CD4-positive, alpha-beta T cell treated with Interleukin-15 for 1 hour (primary cell): ENCODE results near the gene ZBTB49.
"Not testable (repeated sequence)": the region's sequence is repeated elsewhere in the genome, so short reads cannot be mapped to it uniquely, and the experiment has no call there.

Experiments
- DNase-seq: peaks from one replicate; pipeline ENCODE4 v3.0.0-alpha.2; 2020

Gene ZBTB49, protein sequence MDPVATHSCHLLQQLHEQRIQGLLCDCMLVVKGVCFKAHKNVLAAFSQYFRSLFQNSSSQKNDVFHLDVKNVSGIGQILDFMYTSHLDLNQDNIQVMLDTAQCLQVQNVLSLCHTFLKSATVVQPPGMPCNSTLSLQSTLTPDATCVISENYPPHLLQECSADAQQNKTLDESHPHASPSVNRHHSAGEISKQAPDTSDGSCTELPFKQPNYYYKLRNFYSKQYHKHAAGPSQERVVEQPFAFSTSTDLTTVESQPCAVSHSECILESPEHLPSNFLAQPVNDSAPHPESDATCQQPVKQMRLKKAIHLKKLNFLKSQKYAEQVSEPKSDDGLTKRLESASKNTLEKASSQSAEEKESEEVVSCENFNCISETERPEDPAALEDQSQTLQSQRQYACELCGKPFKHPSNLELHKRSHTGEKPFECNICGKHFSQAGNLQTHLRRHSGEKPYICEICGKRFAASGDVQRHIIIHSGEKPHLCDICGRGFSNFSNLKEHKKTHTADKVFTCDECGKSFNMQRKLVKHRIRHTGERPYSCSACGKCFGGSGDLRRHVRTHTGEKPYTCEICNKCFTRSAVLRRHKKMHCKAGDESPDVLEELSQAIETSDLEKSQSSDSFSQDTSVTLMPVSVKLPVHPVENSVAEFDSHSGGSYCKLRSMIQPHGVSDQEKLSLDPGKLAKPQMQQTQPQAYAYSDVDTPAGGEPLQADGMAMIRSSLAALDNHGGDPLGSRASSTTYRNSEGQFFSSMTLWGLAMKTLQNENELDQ

DNA sequence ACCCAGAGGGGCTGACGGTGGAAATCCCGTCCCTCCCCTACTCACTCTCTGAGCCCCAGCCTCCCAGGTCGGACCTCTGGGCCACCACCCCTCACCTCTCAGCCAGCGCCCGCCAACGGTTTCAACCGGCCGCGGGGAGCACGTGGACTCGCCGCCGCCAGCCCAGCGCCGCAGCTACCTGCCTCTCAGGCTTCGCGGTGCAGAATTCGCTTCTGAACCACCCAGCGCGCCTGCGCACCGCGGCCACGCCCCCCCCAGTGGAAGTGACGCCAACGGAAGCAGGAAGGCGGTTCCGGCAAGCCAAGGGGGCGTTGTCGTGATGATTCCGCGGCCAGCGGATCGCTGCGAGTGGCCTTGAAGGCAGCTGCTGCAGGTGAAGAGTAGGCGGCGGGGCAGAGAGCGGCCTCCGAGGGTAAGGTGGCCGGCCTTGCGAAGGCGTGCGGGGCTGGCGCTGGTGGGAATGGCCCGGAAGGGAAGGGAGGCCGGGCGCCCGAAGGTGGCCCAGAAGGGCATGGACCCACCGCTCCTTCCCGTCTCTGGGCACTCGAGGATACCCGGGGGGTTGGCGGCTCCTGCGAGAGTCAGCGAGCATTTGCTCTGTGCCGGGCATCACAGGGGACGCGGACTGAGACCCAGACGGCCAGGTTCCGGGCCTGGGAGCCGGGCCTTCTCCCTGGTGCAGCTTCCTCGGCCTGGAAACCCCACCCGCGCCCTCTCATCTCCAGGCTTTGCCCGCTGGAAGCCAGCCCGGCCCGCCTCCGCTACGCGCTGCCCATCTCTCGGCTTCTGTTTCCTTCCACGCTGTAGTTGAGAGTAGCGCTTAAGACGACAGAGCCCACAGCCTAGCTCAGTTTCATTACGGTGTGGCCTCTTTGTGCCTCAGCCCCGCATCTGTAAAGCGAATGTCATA lies at the start of gene ZBTB49, which contains the start of gene LYAR:
Gene ZBTB49, plus strand, starts transcription at position 311 of the 910 bp plus-strand sequence. CDS start 9,695 bp downstream, outside the sequence.
Gene LYAR, minus strand, starts transcription at position 214 of the 910 bp plus-strand sequence. CDS start 6,412 bp downstream, outside the sequence.
- DNase-seq: peak; percentile 94

DNA sequence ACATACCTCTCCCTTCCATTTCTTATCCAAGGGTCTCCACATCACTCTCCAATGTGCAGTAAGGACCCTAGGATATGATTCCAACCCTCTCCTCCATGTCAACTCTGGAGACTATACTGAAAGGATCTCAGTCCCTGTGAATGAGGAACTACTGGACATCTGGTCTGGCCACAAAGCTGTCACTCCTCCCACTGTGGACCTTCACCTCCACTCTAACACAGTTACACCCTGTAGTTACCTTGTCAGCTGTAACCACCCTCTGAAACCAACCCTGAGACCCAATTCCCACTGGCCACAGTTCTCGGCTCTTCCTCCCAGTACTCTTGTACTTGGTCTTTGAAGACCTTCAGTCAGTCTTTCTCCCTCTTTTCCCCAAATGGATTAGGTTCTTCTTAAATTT lies 44.9 kb upstream of the ZBTB49 start:
- DNase-seq: no peak

DNA sequence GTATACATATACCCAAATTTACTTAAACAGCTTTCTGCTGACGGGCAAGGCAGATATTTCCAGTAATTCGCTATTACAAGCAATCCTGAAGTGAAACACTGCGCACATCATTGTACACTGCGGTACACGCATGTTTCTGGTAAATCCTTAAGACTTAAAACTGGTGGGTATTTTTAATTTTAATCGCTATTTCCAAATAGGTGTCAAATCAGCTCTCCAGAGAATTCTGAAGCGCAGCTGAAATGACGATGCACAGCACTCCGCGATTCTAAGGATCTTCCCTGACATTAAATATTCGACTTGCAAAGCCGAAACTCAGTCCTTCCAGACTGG lies 42.4 kb upstream of the ZBTB49 start:
- DNase-seq: no peak

DNA sequence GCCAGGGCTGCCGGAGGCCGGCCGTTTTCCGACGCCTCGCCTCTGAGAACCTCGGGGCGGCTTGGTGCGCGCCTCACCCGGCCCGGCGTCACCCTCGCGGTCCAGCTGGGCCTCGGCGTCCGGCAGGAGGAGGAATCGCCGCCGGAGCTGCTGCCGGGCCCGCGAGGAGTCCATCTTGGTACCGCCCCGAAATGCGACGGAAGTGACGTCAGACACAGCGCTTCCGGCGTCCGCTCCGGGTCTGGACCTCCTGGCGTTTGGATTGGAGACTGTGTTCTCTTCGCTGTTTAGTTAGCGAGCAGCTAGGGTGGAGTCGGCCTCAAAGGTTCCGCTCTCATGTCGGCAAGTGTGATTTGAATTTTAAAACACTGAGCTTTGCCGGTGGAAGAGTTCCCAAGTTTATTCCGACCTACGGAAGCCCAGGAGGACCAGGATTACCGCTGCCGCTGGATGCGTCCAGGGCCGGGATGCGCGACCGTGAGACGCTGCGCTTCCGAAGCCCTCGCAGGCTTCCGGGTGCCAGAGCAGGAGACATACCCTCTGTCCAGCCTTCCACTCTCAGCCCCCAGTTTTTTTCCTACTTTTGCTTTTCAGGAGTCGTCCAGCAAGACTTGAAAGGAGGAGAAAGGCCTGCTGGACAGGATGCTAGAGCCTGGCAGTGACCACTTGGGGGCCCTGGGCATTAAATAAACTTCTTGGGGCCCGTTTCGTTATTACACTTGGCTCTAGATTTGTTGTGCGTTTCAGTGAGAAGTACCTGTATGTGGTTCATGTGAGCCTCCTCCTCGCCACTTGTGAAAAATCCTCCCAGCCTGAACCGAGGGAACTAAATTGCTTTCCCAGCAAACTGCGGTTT lies 41.8 kb upstream of the ZBTB49 start, which contains the start of gene TMEM128:
Gene TMEM128, minus strand, starts transcription at position 195 of the 856 bp plus-strand sequence. Its CDS starts 21 bp downstream, at position 174.
- DNase-seq: peak; percentile 92

DNA sequence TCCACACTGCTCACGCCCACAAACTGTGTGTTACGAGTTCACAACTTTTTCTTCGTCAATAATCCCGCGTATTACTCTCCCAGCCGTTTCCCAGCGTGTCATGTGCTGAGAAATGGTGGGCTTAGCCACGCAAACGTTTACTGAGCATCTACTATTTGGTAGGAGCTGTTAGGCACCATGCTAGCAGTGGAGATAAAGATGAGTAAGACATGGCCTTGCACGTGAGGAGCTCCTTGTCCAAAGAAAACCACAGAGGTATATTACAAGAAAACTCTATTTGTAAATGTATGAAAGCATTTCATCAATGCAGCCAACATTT lies 41.2 kb upstream of the ZBTB49 start:
- no peak for DNase-seq

DNA sequence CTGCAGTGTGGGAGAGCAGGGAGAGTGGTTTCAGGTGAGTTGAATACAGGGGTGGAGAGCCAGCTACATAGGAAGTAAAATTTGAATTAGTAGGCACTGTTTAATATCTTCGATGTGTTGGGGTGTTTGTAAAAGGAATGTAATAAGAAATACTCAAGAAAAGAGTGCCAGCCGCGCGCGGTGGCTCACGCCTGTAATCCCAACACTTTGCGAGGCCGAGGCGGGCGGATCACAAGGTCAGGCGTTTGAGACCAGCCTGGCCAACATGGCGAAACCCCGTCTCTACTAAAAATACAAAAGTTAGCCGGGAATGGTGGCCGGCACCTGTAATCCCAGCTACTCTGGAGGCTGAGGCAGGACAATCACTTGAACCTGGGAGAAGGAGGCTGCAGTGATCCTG lies 40.7 kb upstream of the ZBTB49 start:
- not testable (repeated sequence) for DNase-seq

DNA sequence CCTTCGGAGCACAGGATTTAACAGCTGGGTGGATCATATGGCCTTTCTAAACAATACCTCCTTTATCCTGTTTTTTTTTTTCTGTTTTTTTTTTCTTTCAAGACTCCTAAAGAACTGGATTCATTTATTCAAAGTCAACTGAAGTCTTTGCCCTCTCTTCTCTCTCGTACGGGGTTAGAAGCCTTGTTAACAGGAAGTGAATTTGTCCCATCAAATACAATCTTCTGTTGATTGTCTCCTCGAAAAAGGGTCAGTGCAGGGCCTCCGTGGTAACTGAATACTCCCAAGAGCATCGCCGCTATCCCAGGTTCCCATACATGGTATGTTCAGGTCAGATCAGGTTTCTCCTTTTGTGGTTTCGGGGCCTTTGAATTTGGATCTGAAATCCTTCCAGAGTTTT lies 40.2 kb upstream of the ZBTB49 start:
- DNase-seq: no peak

DNA sequence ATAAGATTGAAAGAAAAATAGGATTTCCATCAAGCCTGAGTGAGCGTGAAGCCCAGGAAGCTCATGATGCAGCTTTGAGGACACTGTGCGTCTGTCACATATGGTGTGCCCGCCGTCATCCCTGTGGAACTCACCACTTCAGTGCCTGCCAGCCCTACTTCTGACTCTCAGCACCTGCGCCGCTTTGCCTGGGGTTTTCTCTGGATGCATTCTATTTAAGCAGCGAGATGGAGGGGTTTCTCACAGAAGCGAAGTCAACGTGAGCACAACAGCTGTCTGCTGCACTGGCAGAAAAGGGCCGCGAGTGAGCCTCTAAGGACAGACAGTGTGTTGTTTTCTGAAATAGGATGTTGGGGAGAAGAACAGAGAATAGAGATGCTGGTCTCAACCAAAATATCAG lies 35.9 kb upstream of the ZBTB49 start:
- DNase-seq: no peak

DNA sequence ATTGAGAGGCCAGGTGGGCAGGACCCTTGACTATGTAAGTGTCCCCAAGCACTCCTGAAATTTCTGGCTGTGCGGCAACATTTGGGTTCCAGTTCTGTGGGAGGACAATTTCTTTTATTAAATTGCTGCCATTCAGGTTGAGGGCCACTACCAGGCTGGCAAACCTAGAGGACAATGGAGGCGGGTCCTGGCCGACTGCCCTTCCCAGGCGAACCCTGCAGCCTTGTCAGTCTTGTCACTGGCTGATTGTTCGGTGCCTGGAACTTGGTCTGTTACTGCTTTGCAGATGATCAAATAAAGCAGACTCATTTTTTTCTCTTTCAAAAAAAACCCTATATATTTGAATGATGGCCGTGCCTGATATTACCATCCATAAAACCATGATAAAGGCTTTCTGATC lies 35.4 kb upstream of the ZBTB49 start:
- no peak for DNase-seq

DNA sequence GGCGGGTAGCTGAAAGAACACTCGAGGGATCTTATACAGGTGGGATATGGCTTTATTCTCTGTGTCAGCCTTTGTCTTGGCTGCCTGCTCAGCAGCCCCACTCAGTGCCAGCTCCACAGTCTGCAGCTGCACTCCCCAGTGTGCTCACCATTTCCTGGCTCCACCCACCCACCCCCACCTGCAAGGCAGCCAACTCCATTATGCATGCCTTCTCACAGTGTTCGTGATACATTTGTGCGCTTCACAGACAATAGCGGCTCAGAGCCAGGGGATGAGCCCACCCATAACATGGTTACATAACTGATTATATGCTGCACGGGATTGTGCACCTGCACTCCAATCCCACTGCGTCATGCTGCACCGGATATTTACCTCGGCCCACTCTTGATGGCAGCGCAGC lies 33.3 kb upstream of the ZBTB49 start:
- no peak for DNase-seq

DNA sequence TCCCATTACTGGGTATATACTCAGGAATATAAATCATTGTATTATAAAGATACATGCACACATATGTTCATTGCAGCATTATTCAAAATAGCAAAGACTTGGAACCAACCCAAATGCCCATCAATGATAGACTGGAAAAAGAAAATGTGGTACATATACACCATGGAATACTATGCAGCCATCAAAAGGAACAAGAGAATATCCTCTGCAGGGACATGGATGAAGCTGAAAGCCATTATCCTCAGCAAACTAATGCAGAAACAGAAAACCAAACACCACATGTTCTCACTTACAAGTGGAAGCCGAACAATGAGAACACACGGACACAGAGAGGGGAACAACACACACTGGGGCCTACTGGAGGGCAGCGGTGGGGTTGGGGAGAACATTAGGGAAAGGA lies 32.3 kb upstream of the ZBTB49 start:
- DNase-seq: not testable (repeated sequence)

DNA sequence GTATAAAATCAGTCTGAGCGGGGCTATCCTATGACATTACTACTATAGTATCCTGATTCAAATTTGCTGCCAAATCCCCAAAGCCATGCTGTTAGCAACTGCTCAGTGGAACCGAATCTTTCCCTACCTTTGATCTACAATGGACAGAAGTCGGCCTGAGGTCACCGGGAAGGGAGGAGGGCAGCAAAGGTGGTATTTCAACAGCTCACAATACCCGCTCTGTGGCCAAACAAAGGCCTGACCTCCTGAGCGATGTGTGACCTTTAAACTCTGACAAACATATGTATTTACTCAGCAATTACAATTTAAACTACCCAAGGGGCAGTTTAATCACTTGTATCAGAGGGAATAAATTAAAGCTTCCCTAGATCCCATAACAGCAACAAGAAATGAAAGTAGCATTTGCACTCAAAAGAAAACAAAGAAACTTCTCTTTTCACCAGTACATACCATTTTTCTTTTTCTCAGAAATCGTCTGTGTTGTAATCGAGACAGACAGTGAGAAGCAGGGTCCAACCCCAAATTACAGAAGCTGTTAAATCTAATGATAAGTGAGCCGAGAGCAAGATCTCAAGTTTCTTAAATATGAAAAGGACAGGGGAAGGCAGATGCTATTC lies 30.5 kb upstream of the ZBTB49 start:
- DNase-seq: no peak

DNA sequence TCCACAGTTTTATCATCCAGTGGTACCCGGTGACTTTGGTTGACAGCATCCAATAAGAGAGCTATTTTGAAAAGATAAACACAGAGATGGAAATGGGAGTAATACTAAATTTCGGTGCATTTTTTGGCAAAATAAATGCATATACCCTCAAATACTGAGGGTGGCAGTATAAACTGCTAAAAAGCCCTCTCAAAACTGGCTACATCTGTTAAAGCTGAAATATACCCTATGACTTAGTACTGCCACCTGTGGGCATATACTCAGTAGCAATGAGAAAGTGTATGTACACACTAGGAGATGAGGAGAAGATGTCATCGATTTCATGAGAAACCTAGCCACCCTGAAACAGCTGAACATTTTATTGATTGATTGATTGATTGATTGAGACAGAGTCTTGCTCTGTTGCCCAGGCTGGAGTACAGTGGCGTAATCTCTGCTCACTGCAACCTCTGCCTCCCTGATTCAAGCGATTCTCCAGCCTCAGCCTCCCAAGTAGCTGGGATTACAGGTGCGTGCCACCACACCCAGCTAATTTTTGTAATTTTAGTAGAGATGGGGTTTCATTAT lies 29.8 kb upstream of the ZBTB49 start:
- no peak for DNase-seq

DNA sequence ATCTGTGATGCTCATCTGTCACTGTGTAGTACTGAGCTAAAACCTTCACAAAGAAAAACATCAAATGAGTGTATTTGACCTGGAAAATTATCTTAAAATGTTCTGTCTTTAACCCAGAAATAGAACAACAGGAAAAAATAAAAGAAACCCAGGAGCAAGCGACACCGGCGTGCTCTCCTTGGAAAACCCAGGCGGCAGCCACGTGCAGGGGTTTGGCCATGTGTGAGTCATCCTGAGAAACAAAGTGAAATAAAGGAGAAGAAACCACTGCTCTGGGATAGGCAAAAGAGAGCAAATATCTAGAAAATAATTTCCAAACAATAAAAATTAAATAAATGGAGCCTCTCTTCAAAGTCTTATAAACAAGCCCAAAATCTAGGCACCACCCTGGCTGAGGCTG lies 22.1 kb upstream of the ZBTB49 start:
- no peak for DNase-seq

DNA sequence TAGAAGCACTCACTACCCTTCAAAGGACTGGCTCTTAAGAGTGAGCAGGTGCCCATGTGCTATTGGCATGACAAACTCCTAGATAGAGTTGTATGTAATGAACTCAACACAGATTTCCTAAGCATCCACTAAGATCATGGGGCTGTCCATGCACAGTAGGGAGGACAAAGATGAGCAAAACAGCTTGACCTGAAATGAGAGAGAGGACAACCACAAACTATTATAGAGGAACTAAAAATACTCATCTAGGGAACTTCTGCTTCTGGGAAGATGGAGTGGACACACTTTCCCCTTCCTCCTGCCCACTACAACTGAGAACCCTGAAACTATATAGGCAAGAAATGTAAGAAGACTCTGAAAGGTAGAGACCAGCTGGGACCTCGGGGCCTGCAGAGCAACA lies 21.3 kb upstream of the ZBTB49 start:
- no peak for DNase-seq

DNA sequence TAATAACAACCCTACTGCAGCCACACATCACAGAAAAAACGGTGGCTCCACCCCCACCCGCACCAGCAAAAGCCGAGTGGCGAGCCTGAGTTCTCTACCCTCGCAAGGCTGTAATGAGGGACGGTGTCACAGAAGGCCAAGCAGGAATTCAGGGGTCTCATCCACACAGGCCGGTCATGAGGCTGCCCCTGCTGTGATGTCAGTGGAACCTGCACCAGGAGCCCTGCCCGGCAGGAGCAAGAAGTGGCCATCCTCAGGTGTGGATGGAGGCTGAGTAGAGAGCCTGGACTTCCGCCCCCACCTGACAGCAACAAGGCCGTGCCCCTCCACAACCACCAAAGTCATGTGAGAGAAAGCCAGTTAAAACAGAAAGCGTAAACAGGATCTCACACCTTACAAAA lies 20.7 kb upstream of the ZBTB49 start:
- DNase-seq: peak; percentile 47

DNA sequence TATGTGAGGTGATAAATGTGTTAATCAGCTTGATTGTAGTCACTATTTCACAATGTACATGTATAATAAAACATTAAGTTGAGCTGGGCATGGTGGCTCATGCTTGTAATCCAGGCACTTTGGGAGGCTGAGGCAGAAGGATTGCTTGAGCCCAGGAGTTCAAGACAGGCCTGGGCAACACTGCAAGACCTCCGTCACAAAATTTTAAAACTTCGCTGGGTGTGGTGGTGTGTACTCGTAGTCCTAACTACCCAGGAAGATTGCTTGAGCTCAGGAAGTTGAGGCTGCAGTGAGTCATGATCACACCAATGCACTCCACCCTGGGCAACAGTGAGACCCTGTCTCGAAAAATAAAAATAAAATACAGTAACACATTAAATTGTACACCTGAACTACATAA lies 20.2 kb upstream of the ZBTB49 start:
- DNase-seq: peak; percentile 73

DNA sequence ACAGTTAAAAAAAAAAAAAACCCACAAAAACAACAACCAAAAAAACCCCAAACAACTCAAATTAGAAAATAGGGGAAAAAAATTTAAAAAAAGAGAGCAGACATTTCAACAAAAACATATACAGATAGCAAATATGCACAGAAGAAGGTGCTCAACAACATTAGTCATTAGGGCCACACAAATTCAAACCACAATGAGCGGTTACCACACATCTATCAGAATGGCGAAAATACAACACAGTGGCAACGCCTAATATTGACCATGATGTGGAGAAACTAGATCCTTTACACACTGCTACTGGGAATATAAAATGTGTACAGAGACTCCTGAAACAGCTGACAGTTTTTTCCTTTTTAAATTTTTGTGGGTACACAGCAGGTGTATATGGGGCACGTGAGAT lies 19.5 kb upstream of the ZBTB49 start:
- DNase-seq: no peak

DNA sequence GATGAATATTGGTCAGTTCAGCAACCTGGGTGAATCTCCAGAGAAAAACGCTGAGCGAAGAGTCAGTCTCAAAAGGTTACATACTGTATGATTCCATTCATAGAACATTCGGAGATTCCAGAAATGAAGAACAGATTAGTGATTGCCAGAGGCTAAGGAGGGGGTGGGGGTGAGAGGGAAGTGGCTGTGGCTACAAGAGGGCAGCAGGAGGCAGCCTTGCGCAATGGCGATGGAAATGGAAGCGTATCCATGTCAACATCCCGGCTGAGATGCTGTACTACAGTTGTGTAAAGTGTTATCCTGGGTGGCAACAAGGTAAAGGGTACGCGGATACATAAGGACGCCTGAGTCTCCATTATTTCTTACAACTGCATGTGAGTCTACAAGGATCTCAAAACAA lies 18.1 kb upstream of the ZBTB49 start:
- DNase-seq: no peak

DNA sequence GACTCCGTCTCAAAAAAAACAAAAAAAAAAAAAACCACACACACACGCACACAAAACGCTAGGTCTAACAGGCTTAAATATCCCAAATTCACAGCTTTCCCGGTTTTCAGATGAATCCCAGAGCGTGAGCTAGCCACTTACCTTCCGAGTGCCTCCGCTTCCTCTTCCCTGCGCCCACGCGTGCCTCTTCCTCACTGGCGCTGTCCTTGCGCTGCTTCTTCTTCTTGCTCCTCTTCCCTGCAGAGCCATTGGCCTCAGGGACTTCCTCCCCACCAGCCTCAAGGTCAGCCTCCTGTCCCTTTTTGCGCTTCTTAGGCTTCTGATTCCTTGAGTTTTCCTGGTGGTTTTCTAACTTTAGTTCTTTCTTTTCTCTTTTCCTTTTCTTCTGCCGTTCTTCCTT lies 15.8 kb upstream of the ZBTB49 start:
- DNase-seq: no peak

DNA sequence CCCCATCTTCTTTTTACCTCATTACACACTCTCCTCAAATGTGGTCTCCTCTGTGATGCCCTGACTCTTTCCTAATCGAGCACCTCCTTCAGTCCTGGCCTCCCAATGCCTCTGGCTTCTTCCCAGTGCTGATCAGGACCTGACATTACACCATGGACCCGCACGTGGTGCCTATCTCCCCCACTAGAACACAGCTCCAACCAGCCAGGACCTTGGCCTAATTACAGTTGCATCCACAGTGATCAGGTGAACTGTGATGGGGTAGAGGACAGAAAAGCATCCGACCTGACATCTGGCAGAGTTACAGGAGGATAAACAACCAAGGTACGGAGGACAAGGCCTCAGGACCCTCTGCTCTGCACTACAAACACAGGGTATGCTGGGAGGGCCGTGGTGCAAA lies 12.5 kb upstream of the ZBTB49 start:
- DNase-seq: no peak
